A549 (cell line): Measurements from ENCODE around the gene ANKRD37. TPM values are rescaled to one million over a fixed set of nuclear protein-coding genes. Genes with fewer than 3 reads are reported as not detected.

Experiments used
- ATAC-seq, 2 experiments: fragments of 200-7000 bp in 1 of 2; fragments of >200 bp in 1 of 2; cut with Nextera tagmentation in 1 of 2; cut with Tn5 transposase in 1 of 2; 3 replicates each; pipeline versions ENCODE4 v1.8.0 to v1.9.1; 2018 to 2020; ENCODE audit warnings: mild to moderate bottlenecking in 1 of 2, moderate library complexity in 1 of 2
- CTCF ChIA-PET: fragments of 300-600 bp; sonication (Branson Sonifier 250); formaldehyde crosslinking; extraction: SDS; loops from one replicate; lab custom pipeline; 2021; ENCODE audit warnings: antibody characterized with exemption, inconsistent platforms; lab: Yijun Ruan, JAX
- POLR2A ChIA-PET: fragments of 350-600 bp; formaldehyde crosslinking; extraction: SDS; loops from one replicate; lab custom pipeline; 2021; ENCODE audit warnings: antibody characterized with exemption, inconsistent platforms; lab: Yijun Ruan, JAX
- DNase-seq, 2 experiments: peaks; one replicate each; pipeline versions ENCODE4 v3.0.0 to v3.0.0-alpha.2; 2011 to 2016; ENCODE audit warnings: low read depth in 1 of 2, low spot score in 1 of 2
- FAIRE-seq: peaks from 2 replicates; lab custom pipeline; 2011; peaks lifted over from hg19 to GRCh38; lab: Jason Lieb, UNC
- H3K27ac ChIP-seq, 2 experiments: fragments of >200 bp; sonication (Bioruptor Twin); formaldehyde crosslinking; 3 replicates each; pipeline ENCODE4 v1.5.1; 2016 to 2017
- H3K4me1 ChIP-seq: fragments of >200 bp; sonication (Bioruptor Twin); formaldehyde crosslinking; 3 replicates; pipeline ENCODE4 v1.6.1; 2016
- H3K4me2 ChIP-seq: fragments of >200 bp; sonication (Bioruptor Twin); formaldehyde crosslinking; 3 replicates; pipeline ENCODE4 v1.6.1; 2016
- H3K4me3 ChIP-seq: fragments of >200 bp; sonication (Bioruptor Twin); formaldehyde crosslinking; 3 replicates; pipeline ENCODE4 v1.5.1; 2016
- H3K9me3 ChIP-seq: fragments of >200 bp; sonication (Bioruptor Twin); formaldehyde crosslinking; 3 replicates; pipeline ENCODE4 v1.6.1; 2016
- CBX8 ChIP-seq: fragments of 200-600 bp; sonication (generic); IDR thresholded peaks from 2 replicates; pipeline ENCODE4 v1.6.1; 2016
- ESRRA ChIP-seq: fragments of 150-350 bp; IDR thresholded peaks from 2 replicates; pipeline ENCODE4 v1.6.1; 2014; ENCODE audit warnings: mild to moderate bottlenecking, low read length, borderline replicate concordance
- FOSB ChIP-seq: fragments of 250-450 bp; sonication (Bioruptor Pico); IDR thresholded peaks from 2 replicates; pipeline ENCODE4 v1.5.0; 2020; ENCODE audit warnings: mild to moderate bottlenecking, moderate library complexity
- FOXS1 ChIP-seq: fragments of 250-450 bp; sonication (Bioruptor Pico); IDR thresholded peaks from 2 replicates; pipeline ENCODE4 v1.5.0; 2020; ENCODE audit warnings: mild to moderate bottlenecking, moderate library complexity
- HOXA7 ChIP-seq: fragments of 250-450 bp; sonication (Bioruptor Pico); IDR thresholded peaks from 2 replicates; pipeline ENCODE4 v1.5.0; 2020; ENCODE audit warnings: mild to moderate bottlenecking, moderate library complexity
- JUN ChIP-seq, 2 experiments: fragments of >200 bp; sonication (Bioruptor Twin); formaldehyde crosslinking; IDR thresholded peaks; 2 replicates in 1 of 2; 3 replicates in 1 of 2; pipeline ENCODE4 v1.6.1; 2016 to 2017
- MAZ ChIP-seq: fragments of 150-350 bp; IDR thresholded peaks from 2 replicates; pipeline ENCODE4 v1.6.1; 2014; ENCODE audit warnings: antibody characterized with exemption, low read depth, low read length, borderline replicate concordance
- MYC ChIP-seq: IDR thresholded peaks from 2 replicates; pipeline ENCODE4 v1.6.1; 2012; ENCODE audit warnings: mild to moderate bottlenecking, inconsistent platforms, low read length, improper control_type of control experiment, borderline replicate concordance
- NFE2L2 ChIP-seq: fragments of 150-350 bp; conservative IDR thresholded peaks from 2 replicates; pipeline ENCODE4 v1.6.1; 2014; ENCODE audit warnings: low read length
- NPAS2 ChIP-seq: fragments of 250-450 bp; sonication (Bioruptor Pico); IDR thresholded peaks from 2 replicates; pipeline ENCODE4 v1.8.0; 2022; ENCODE audit warnings: mild to moderate bottlenecking, moderate library complexity, borderline replicate concordance
- NR3C1 ChIP-seq: fragments of >200 bp; sonication (Bioruptor Twin); formaldehyde crosslinking; IDR thresholded peaks from 3 replicates; pipeline ENCODE4 v1.6.1; 2017
- PHF8 ChIP-seq: fragments of 200-600 bp; sonication (generic); IDR thresholded peaks from 2 replicates; pipeline ENCODE4 v1.6.1; 2016; ENCODE audit warnings: low read depth, mild to moderate bottlenecking, antibody characterized with exemption, moderate library complexity, borderline replicate concordance
- POLR2A ChIP-seq: IDR thresholded peaks from 2 replicates; pipeline ENCODE4 v1.6.1; 2012; ENCODE audit warnings: mild to moderate bottlenecking, low read length
- POLR2AphosphoS2 ChIP-seq: conservative IDR thresholded peaks from 2 replicates; pipeline ENCODE4 v1.6.1; 2012; ENCODE audit warnings: low read length, improper control_type of control experiment, inconsistent platforms
- RARB ChIP-seq: fragments of 250-450 bp; sonication (Bioruptor Pico); IDR thresholded peaks from 2 replicates; pipeline ENCODE4 v1.8.0; 2021; ENCODE audit warnings: mild to moderate bottlenecking, moderate library complexity
- RCOR1 ChIP-seq: fragments of 150-350 bp; IDR thresholded peaks from 2 replicates; pipeline ENCODE4 v1.6.1; 2014; ENCODE audit warnings: antibody characterized with exemption, low read length, low read depth
- RNF2 ChIP-seq: fragments of 200-600 bp; sonication (generic); IDR thresholded peaks from 2 replicates; pipeline ENCODE4 v1.6.1; 2016; ENCODE audit warnings: low read depth, mild to moderate bottlenecking, antibody characterized with exemption, moderate library complexity, borderline replicate concordance
- SREBF2 ChIP-seq: fragments of 450-650 bp; IDR thresholded peaks from 2 replicates; pipeline ENCODE4 v1.6.1; 2014; ENCODE audit warnings: mild to moderate bottlenecking, moderate library complexity
- WGBS: methylation state at CpG from one replicate; pipeline ENCODE4 v1.1.6; 2017; ENCODE audit errors: missing lambda C conversion rate; 5-methylcytosine and 5-hydroxymethylcytosine counted together
- polyA plus RNA-seq, 4 experiments: library from polyadenylated mRNA; depleted of rRNA in 3 of 4; stranded (reverse); fragments of >200 nt; fragmentation: RNase III in 1 of 4; extraction: RNeasy Plus Mini Kit Qiagen cat#74134 plus additional on column Dnase treatment in 1 of 4; gene quantifications; 2 replicates in 3 of 4; 3 replicates in 1 of 4; pipeline ENCODE4 v1.2.3, GENCODE V29; 2011 to 2017
- TF ChIP-seq, protein P1 (sequence below): IDR thresholded peaks from 2 replicates; pipeline ENCODE4 v1.6.1; 2012; ENCODE audit warnings: low read depth, borderline replicate concordance
- TF ChIP-seq, protein P2 (sequence below): fragments of 450-650 bp; IDR thresholded peaks from 2 replicates; pipeline ENCODE4 v1.6.1; 2014; ENCODE audit warnings: antibody characterized with exemption
- TF ChIP-seq, protein P3 (sequence below): fragments of >200 bp; sonication (Bioruptor Twin); formaldehyde crosslinking; IDR thresholded peaks from 3 replicates; pipeline ENCODE4 v1.5.1; 2016
- TF ChIP-seq, protein P4 (sequence below): fragments of 250-450 bp; sonication (Bioruptor Pico); IDR thresholded peaks from 2 replicates; pipeline ENCODE4 v1.5.0; 2020; ENCODE audit warnings: low read depth, mild to moderate bottlenecking, moderate library complexity
- TF ChIP-seq, protein P5 (sequence below): fragments of >200 bp; sonication (Bioruptor Twin); formaldehyde crosslinking; IDR thresholded peaks from 3 replicates; pipeline ENCODE4 v1.6.1; 2016

The ANKRD37 gene
- polyA plus RNA-seq, 2 of the 4 experiments (the other 2 are of a cell fraction) = 3.5 to 4.1 TPM

DNA sequence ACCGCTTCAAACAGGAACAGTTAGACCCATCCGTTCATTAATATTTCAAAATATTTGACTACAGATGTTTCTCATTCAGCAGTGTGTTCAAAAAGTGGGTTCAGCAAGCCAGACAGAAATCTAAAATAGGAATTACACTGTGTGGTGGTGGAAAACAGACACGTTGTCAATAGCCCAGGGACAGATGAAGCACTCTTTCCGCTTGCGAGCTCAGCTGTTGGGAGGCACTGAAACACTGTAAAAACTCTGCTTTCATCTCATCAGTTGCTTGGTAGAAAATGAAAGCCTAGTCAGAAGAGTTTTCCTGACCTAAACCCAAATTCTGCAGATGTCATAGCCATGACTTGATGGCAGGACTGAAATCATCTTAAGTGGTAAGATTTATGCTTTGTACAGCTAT lies 39.4 kb upstream of the ANKRD37 start:
- Histone ChIP-seq H3K9me3 (no peaks in the 10 kb centered on the region), H3K27ac (peak overlapping the region in 1 of 2 experiments; percentile 70; a peak in 3 of 6 replicates), H3K4me3 (no peak overlapping the region), H3K4me2 (no peak overlapping the region), H3K4me1 (peaks cover 26% of the 10 kb centered on the region)
- POLR2A ChIA-PET = interaction anchor here (0.6 kb wide), 2 partner anchors 39 to 74 kb away, joined by 3 to 4 read pairs; partner anchors contain the start of gene LRP2BP
- 95% methylated on average over 5 of the region's 5 CpGs for WGBS
- ATAC-seq (no peak), DNase-seq (no peak), FAIRE-seq (no peak)
- CTCF ChIA-PET = no interaction called here
- no peak for TF ChIP-seq SREBF2
- TF ChIP-seq, protein P1, sequence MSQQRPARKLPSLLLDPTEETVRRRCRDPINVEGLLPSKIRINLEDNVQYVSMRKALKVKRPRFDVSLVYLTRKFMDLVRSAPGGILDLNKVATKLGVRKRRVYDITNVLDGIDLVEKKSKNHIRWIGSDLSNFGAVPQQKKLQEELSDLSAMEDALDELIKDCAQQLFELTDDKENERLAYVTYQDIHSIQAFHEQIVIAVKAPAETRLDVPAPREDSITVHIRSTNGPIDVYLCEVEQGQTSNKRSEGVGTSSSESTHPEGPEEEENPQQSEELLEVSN = no peak
- no peak for TF ChIP-seq RNF2
- no peak for TF ChIP-seq PHF8
- TF ChIP-seq MAZ = no peak
- no peak for TF ChIP-seq POLR2A
- TF ChIP-seq, protein P2, sequence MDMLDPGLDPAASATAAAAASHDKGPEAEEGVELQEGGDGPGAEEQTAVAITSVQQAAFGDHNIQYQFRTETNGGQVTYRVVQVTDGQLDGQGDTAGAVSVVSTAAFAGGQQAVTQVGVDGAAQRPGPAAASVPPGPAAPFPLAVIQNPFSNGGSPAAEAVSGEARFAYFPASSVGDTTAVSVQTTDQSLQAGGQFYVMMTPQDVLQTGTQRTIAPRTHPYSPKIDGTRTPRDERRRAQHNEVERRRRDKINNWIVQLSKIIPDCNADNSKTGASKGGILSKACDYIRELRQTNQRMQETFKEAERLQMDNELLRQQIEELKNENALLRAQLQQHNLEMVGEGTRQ = no peak
- no peak for TF ChIP-seq NPAS2 (CRISPR knock-in tag)
- TF ChIP-seq JUN (IDR thresholded peaks at IDR 0.05) = no peak
- TF ChIP-seq HOXA7 = no peak
- no peak for TF ChIP-seq CBX8
- TF ChIP-seq RARB (CRISPR knock-in tag) = no peak

DNA sequence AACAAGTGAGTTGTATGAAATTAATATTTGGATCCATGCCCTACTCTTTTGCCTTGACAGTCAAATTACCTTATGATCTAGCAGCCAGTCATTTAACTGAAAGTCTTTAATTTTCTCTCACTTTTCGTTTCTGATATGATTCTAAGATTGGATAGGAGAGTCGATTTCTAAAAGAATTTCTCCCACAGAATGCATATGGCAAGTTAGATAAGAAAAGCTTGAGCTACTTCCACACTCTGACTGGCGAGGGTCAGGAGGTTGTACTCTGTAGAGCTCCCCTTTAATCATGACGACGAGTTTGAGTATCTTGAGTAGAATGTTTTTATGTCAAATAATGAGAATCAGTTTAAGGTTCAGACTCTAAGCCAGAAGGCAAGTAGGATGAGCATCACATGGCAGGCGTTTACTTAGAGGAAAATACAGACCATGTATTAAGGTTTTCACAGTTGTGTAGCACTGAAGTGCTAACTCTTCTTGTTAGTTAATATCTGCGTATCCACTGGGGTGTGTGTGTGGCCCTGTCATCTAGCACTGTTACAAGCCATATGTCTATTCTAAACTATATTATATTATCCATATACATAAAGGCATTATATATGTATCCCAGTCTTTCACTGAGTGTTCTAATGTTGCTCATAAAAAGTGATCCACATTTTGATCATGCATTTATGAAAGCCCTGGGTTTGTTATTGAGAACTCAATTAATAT lies 38.8 kb upstream of the ANKRD37 start:
- TF ChIP-seq ESRRA = no peak
- no peak for TF ChIP-seq FOSB
- TF ChIP-seq NR3C1 = no peak
- TF ChIP-seq, protein P3, sequence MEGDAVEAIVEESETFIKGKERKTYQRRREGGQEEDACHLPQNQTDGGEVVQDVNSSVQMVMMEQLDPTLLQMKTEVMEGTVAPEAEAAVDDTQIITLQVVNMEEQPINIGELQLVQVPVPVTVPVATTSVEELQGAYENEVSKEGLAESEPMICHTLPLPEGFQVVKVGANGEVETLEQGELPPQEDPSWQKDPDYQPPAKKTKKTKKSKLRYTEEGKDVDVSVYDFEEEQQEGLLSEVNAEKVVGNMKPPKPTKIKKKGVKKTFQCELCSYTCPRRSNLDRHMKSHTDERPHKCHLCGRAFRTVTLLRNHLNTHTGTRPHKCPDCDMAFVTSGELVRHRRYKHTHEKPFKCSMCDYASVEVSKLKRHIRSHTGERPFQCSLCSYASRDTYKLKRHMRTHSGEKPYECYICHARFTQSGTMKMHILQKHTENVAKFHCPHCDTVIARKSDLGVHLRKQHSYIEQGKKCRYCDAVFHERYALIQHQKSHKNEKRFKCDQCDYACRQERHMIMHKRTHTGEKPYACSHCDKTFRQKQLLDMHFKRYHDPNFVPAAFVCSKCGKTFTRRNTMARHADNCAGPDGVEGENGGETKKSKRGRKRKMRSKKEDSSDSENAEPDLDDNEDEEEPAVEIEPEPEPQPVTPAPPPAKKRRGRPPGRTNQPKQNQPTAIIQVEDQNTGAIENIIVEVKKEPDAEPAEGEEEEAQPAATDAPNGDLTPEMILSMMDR = no peak
- TF ChIP-seq, protein P2 = no peak
- no peak for TF ChIP-seq MYC
- TF ChIP-seq RARB (CRISPR knock-in tag) = no peak
- no peak for TF ChIP-seq JUN (IDR thresholded peaks at IDR 0.05)
- TF ChIP-seq, protein P4, sequence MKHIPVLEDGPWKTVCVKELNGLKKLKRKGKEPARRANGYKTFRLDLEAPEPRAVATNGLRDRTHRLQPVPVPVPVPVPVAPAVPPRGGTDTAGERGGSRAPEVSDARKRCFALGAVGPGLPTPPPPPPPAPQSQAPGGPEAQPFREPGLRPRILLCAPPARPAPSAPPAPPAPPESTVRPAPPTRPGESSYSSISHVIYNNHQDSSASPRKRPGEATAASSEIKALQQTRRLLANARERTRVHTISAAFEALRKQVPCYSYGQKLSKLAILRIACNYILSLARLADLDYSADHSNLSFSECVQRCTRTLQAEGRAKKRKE = no peak
- no peak for TF ChIP-seq POLR2A
- no peak for TF ChIP-seq NFE2L2
- no peak for TF ChIP-seq FOXS1 (CRISPR knock-in tag)
- no peak for TF ChIP-seq POLR2AphosphoS2
- TF ChIP-seq, protein P5, sequence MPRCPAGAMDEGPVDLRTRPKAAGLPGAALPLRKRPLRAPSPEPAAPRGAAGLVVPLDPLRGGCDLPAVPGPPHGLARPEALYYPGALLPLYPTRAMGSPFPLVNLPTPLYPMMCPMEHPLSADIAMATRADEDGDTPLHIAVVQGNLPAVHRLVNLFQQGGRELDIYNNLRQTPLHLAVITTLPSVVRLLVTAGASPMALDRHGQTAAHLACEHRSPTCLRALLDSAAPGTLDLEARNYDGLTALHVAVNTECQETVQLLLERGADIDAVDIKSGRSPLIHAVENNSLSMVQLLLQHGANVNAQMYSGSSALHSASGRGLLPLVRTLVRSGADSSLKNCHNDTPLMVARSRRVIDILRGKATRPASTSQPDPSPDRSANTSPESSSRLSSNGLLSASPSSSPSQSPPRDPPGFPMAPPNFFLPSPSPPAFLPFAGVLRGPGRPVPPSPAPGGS = no peak
- TF ChIP-seq RCOR1 = no peak
- TF ChIP-seq SREBF2 = no peak
- TF ChIP-seq, all 56 proteins: peak for 0
- ATAC-seq (no peak; a peak in 1 of 6 replicates), FAIRE-seq (no peak), DNase-seq (no peak)
- Histone ChIP-seq H3K4me2 (peak overlapping the region; percentile 63), H3K4me3 (no peak overlapping the region), H3K9me3 (no peaks in the 10 kb centered on the region), H3K27ac (peak overlapping the region; percentile 70 to 73), H3K4me1 (peaks cover 26% of the 10 kb centered on the region)
- WGBS = 81% methylated on average over 7 of the region's 7 CpGs
- CTCF ChIA-PET = no interaction called here
- POLR2A ChIA-PET = interaction anchor here (0.5 to 1.3 kb wide), 4 partner anchors 38 to 73 kb away, joined by 3 to 7 read pairs (median 4); partner anchors contain the start of genes ANKRD37 and LRP2BP
